OCI-LY7 (cell line): ENCODE results near the gene NFATC3. TPM values are rescaled to one million over a fixed set of nuclear protein-coding genes. Genes with fewer than 3 reads are reported as not detected.

Source experiments
- BruUV-seq: library from RNA; stranded (reverse); fragments of 400-500 nt; replicated peaks from 2 replicates; lab custom pipeline; 2021; lab: Mats Ljungman, UMichigan
- CTCF ChIA-PET: fragments of 300-600 bp; sonication (Branson Sonifier 250); formaldehyde crosslinking; loops from one replicate; lab custom pipeline; 2022; ENCODE audit warnings: antibody characterized with exemption; ENCODE audit not compliant: unreplicated experiment; lab: Charles Lee
- POLR2A ChIA-PET: fragments of 300-600 bp; sonication (Branson Sonifier 250); formaldehyde crosslinking; loops from one replicate; lab custom pipeline; 2022; ENCODE audit warnings: antibody characterized with exemption; lab: Charles Lee
- DNase-seq: peaks from one replicate; pipeline ENCODE4 v3.0.0-alpha.2; 2015; ENCODE audit warnings: low spot score
- H2AFZ ChIP-seq: fragments of 200-600 bp; sonication (generic), shearing (Covaris generic); 2 replicates; pipeline ENCODE4 v1.6.1; 2014; ENCODE audit warnings: mild to moderate bottlenecking, antibody characterized with exemption, low read length, moderate library complexity
- H3K27ac ChIP-seq: fragments of 200-600 bp; sonication (generic); 2 replicates; pipeline ENCODE4 v1.5.1; 2014; ENCODE audit warnings: mixed run types, low read depth, mild to moderate bottlenecking, moderate library complexity, low read length, inconsistent platforms; ENCODE audit not compliant: poor library complexity, severe bottlenecking
- H3K36me3 ChIP-seq: fragments of 200-600 bp; sonication (generic); 2 replicates; pipeline ENCODE4 v1.6.1; 2014; ENCODE audit warnings: mild to moderate bottlenecking, antibody characterized with exemption, low read length, moderate library complexity, mixed read lengths; ENCODE audit not compliant: insufficient read depth
- H3K4me1 ChIP-seq: fragments of 200-600 bp; sonication (generic); 2 replicates; pipeline ENCODE4 v1.5.1; 2014; ENCODE audit warnings: mild to moderate bottlenecking, low read length; ENCODE audit not compliant: insufficient read depth, poor library complexity, severe bottlenecking
- H3K4me2 ChIP-seq: fragments of 200-600 bp; sonication (generic); 2 replicates; pipeline ENCODE4 v1.6.1; 2014; ENCODE audit warnings: mild to moderate bottlenecking, low read length
- H3K4me3 ChIP-seq: fragments of 200-600 bp; sonication (generic); 2 replicates; pipeline ENCODE4 v1.5.1; 2014; ENCODE audit warnings: mild to moderate bottlenecking, low read depth, low read length; ENCODE audit not compliant: poor library complexity, severe bottlenecking
- H3K79me2 ChIP-seq: fragments of 200-600 bp; sonication (generic); 2 replicates; pipeline ENCODE4 v1.6.1; 2016; ENCODE audit warnings: low read depth, mild to moderate bottlenecking, low read length, moderate library complexity, mixed read lengths; ENCODE audit not compliant: insufficient read depth
- H3K9me2 ChIP-seq: fragments of 200-600 bp; sonication (generic); 2 replicates; pipeline ENCODE4 v1.6.1; 2016; ENCODE audit warnings: mild to moderate bottlenecking, low read length, mixed read lengths; ENCODE audit not compliant: insufficient read depth
- H3K9me3 ChIP-seq: fragments of 200-600 bp; sonication (generic); 2 replicates; pipeline ENCODE4 v1.6.1; 2014; ENCODE audit warnings: mild to moderate bottlenecking, mixed run types, low read length, mixed read lengths
- H4K20me1 ChIP-seq: fragments of 200-600 bp; sonication (generic); 2 replicates; pipeline ENCODE4 v1.6.1; 2014; ENCODE audit warnings: mild to moderate bottlenecking, antibody characterized with exemption, low read length, moderate library complexity, mixed read lengths; ENCODE audit not compliant: insufficient read depth
- CTCF ChIP-seq: fragments of 200-600 bp; sonication (generic); conservative IDR thresholded peaks from 2 replicates; pipeline ENCODE4 v1.5.1; 2014; ENCODE audit warnings: mild to moderate bottlenecking, antibody characterized with exemption, low read length, moderate library complexity, mixed read lengths
- EZH2phosphoT487 ChIP-seq: fragments of 200-600 bp; sonication (generic); IDR thresholded peaks from 2 replicates; pipeline ENCODE4 v1.6.1; 2018; ENCODE audit warnings: low read depth, borderline replicate concordance, mild to moderate bottlenecking, mixed run types, antibody characterized with exemption, low read length, moderate library complexity, mixed read lengths
- intact Hi-C: fragments of 100-400 bp; cut with micrococcal nuclease; formaldehyde crosslinking; loops from one replicate; pipeline ENCODE4 v1.10.0; 2022; ENCODE audit not compliant: unreplicated experiment
- total RNA-seq, 2 experiments: library from RNA; depleted of rRNA in 1 of 2; stranded (reverse); fragments of >200 nt in 1 of 2; shearing (Covaris generic) in 1 of 2; gene quantifications; 2 replicates each; pipeline ENCODE4 v1.2.3, GENCODE V29; 2014 to 2022

The NFATC3 gene
- total RNA-seq, 2 experiments from 2014 or later: 73.4 to 76.0 TPM

GRCh38 chr16:68183046-68183445 is 97.9 kb downstream of the NFATC3 start:
- H3K4me2 ChIP-seq: no peak overlapping the region
- H3K9me3 ChIP-seq: peaks cover 5% of the 10 kb centered on the region; the same call in 1 of the 2 replicates
- no peak for DNase-seq
- H3K4me1 ChIP-seq: no peaks in the 10 kb centered on the region
- H3K36me3 ChIP-seq: peaks cover 92% of the 10 kb centered on the region
- CTCF ChIA-PET: no interaction called here
- H3K9me2 ChIP-seq: no peaks in the 10 kb centered on the region
- TF ChIP-seq CTCF: no peak
- no peak for TF ChIP-seq EZH2phosphoT487
- no peak overlapping the region for H3K4me3 ChIP-seq
- POLR2A ChIA-PET: no interaction called here
- no TSS peak for BruUV-seq
- H3K79me2 ChIP-seq: no peaks in the 10 kb centered on the region
- intact Hi-C loops: no loop called here
- H2AFZ ChIP-seq: no peak overlapping the region
- H3K27ac ChIP-seq: no peak overlapping the region
- no peaks in the 10 kb centered on the region for H4K20me1 ChIP-seq

GRCh38 chr16:68186877-68187276 is 101.7 kb downstream of the NFATC3 start:
- CTCF ChIA-PET: no interaction called here
- Histone ChIP-seq H3K9me2 (no peaks in the 10 kb centered on the region), H3K36me3 (peaks cover 95% of the 10 kb centered on the region), H3K27ac (no peak overlapping the region), H3K79me2 (no peaks in the 10 kb centered on the region), H3K9me3 (peaks cover 9% of the 10 kb centered on the region; the same call in 1 of the 2 replicates), H2AFZ (no peak overlapping the region), H3K4me2 (no peak overlapping the region), H3K4me3 (no peak overlapping the region), H4K20me1 (no peaks in the 10 kb centered on the region), H3K4me1 (no peaks in the 10 kb centered on the region)
- TF ChIP-seq EZH2phosphoT487 (no peak), CTCF (no peak)
- DNase-seq: no peak
- intact Hi-C loops: no loop called here
- POLR2A ChIA-PET: no interaction called here
- no TSS peak for BruUV-seq

- ChIA-PET POLR2A (no interaction called here), CTCF (no interaction called here)
- BruUV-seq: no TSS peak
- H3K79me2 ChIP-seq: no peaks in the 10 kb centered on the region
- TF ChIP-seq CTCF: no peak
- no peak for TF ChIP-seq EZH2phosphoT487
- no peak overlapping the region for H2AFZ ChIP-seq
- H3K9me2 ChIP-seq: no peaks in the 10 kb centered on the region
- H3K4me3 ChIP-seq: no peak overlapping the region
- no peaks in the 10 kb centered on the region for H3K4me1 ChIP-seq
- no peaks in the 10 kb centered on the region for H4K20me1 ChIP-seq
- intact Hi-C loops: no loop called here
- H3K36me3 ChIP-seq: peaks cover 94% of the 10 kb centered on the region
- peaks cover 9% of the 10 kb centered on the region; the same call in 1 of the 2 replicates for H3K9me3 ChIP-seq
- no peak for DNase-seq
- no peak overlapping the region for H3K27ac ChIP-seq
- H3K4me2 ChIP-seq: no peak overlapping the region
Observed at GRCh38 chr16:68187505-68187904, 102.3 kb downstream of the NFATC3 start.
